ENCODE data around the gene FAM98B.

DNA sequence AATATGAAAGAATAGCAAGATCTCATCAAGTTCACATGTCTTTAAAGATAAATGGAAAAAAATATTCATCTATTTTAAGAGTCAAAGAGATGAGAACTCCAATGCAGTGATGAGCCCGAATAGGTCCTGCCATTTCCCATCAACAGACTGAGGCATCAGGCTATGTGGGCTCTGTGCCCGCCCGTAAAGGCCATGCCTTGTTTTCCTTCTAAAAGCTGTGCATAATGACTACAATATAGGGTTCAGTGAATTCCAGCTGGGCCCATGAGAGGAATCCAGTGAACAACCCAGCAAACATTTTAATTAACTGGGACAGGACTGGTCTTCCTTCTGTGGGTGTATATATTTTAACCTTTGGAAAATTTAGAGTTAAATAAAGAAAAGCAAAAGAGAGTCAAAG, 66.1 kb downstream of the FAM98B start:
- TF ChIP-seq YY1 (IDR thresholded peaks at IDR 0.05; ENCODE audit: insufficient read depth, insufficient read length) (no peak), ZNF274 (IDR thresholded peaks at IDR 0.05; ENCODE audit: low read depth, low read length) (no peak), SUZ12 (IDR thresholded peaks at IDR 0.05; ENCODE audit: extremely low read depth, insufficient read depth, insufficient read length) (no peak)
